Measurements from ENCODE around the gene DARS1. TPM values are rescaled to one million over a fixed set of nuclear protein-coding genes. Genes with fewer than 3 reads are reported as not detected.
A peak's percentile ranks its signal among the peaks of the same experiment; 100 is the strongest.
"Not testable (repeated sequence)": the region's sequence is repeated elsewhere in the genome, so short reads cannot be mapped to it uniquely, and the experiment has no call there.

DARS1 gene
- total and polyA plus RNA-seq, 2 experiments from 2014 or later = 115 to 148 TPM

DNA sequence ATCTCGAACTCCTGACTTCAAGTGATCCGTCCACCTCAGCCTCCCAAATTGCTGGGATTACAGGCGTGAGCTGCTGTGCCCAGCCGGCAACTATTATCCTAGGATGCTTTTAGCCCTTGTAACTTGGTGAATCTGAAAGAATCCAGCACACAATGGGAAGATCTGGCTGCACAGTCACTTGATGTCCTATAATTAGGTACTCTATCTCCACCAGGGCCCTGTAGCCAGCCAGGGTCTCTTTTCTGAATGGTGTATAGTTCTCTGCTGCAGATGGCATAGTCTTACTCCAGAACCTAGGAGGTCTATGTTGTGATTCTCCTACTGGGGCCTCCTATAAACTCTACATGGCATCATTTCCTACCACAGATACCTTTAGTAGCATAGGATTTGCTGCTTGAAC is 95.3 kb downstream of the DARS1 start:
- peaks cover 15% of the 10 kb centered on the region; the same call in 2 of the 3 replicates for H3K36me3 Mint-ChIP-seq (ENCODE audit: low read depth)
- no peak overlapping the region for H3K4me3 Mint-ChIP-seq
- H3K9me2 ChIP-seq (ENCODE audit: insufficient read depth) = peaks cover 16% of the 10 kb centered on the region; the same call in 1 of the 2 replicates
- H3K9me3 Mint-ChIP-seq = peaks cover 15% of the 10 kb centered on the region
- H3K27me3 Mint-ChIP-seq (ENCODE audit: insufficient read depth, low read depth, poor library complexity) = no peaks in the 10 kb centered on the region
- H3K27me3 ChIP-seq (ENCODE audit: insufficient read depth) = no peaks in the 10 kb centered on the region
- H3K36me3 ChIP-seq (ENCODE audit: insufficient read depth) = no peaks in the 10 kb centered on the region
- peaks cover 10% of the 10 kb centered on the region for H3K4me1 ChIP-seq (ENCODE audit: insufficient read depth)
- no peak for ATAC-seq
- H2AFZ ChIP-seq = peak overlapping the region; percentile 28
- DNase-seq (ENCODE audit: low spot score) = no peak
- H3F3A ChIP-seq (replicated peaks; ENCODE audit: low read depth) = 0 out of 2 replicates have a peak, but pooled peaks cover 11% of the 10 kb centered on the region
- no peak overlapping the region for H3K27ac ChIP-seq (ENCODE audit: low read depth)
- H3K4me3 ChIP-seq = no peak overlapping the region
- no peaks in the 10 kb centered on the region for H3K79me2 ChIP-seq (replicated peaks; ENCODE audit: insufficient read depth)
- no peak overlapping the region for H3K27ac Mint-ChIP-seq
- no peak overlapping the region for H3K4me2 ChIP-seq
- TF ChIP-seq ZNF114 (CRISPR knock-in tag; IDR thresholded peaks at IDR 0.05) (no peak), EZH2phosphoT487 (IDR thresholded peaks at IDR 0.05; ENCODE audit: unreplicated experiment) (no peak), STAT1 (IDR thresholded peaks at IDR 0.05; ENCODE audit: unreplicated experiment) (no peak), ZNF462 (CRISPR knock-in tag; IDR thresholded peaks at IDR 0.05) (no peak), ZNF331 (CRISPR knock-in tag; IDR thresholded peaks at IDR 0.05; ENCODE audit: low read depth) (no peak), POLR2AphosphoS5 (IDR thresholded peaks at IDR 0.05; ENCODE audit: low read depth) (no peak), EZH2 (IDR thresholded peaks at IDR 0.05; ENCODE audit: low read depth, unreplicated experiment) (no peak)
- TF ChIP-seq, protein P1, sequence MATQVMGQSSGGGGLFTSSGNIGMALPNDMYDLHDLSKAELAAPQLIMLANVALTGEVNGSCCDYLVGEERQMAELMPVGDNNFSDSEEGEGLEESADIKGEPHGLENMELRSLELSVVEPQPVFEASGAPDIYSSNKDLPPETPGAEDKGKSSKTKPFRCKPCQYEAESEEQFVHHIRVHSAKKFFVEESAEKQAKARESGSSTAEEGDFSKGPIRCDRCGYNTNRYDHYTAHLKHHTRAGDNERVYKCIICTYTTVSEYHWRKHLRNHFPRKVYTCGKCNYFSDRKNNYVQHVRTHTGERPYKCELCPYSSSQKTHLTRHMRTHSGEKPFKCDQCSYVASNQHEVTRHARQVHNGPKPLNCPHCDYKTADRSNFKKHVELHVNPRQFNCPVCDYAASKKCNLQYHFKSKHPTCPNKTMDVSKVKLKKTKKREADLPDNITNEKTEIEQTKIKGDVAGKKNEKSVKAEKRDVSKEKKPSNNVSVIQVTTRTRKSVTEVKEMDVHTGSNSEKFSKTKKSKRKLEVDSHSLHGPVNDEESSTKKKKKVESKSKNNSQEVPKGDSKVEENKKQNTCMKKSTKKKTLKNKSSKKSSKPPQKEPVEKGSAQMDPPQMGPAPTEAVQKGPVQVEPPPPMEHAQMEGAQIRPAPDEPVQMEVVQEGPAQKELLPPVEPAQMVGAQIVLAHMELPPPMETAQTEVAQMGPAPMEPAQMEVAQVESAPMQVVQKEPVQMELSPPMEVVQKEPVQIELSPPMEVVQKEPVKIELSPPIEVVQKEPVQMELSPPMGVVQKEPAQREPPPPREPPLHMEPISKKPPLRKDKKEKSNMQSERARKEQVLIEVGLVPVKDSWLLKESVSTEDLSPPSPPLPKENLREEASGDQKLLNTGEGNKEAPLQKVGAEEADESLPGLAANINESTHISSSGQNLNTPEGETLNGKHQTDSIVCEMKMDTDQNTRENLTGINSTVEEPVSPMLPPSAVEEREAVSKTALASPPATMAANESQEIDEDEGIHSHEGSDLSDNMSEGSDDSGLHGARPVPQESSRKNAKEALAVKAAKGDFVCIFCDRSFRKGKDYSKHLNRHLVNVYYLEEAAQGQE (IDR thresholded peaks at IDR 0.05; ENCODE audit: unreplicated experiment) = no peak
- TF ChIP-seq, protein P2, sequence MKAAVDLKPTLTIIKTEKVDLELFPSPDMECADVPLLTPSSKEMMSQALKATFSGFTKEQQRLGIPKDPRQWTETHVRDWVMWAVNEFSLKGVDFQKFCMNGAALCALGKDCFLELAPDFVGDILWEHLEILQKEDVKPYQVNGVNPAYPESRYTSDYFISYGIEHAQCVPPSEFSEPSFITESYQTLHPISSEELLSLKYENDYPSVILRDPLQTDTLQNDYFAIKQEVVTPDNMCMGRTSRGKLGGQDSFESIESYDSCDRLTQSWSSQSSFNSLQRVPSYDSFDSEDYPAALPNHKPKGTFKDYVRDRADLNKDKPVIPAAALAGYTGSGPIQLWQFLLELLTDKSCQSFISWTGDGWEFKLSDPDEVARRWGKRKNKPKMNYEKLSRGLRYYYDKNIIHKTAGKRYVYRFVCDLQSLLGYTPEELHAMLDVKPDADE (IDR thresholded peaks at IDR 0.05) = no peak
- peaks cover 11% of the 10 kb centered on the region; the same call in 2 of the 3 replicates for H3K4me1 Mint-ChIP-seq
- H4K20me1 ChIP-seq (replicated peaks; ENCODE audit: insufficient read depth) = no peaks in the 10 kb centered on the region

GRCh38 chr2:135888587-135888986 is 96.8 kb downstream of the DARS1 start:
- DNase-seq (ENCODE audit: low spot score); ATAC-seq; H3K27me3 Mint-ChIP-seq (ENCODE audit: insufficient read depth, low read depth, poor library complexity); H3K27me3 ChIP-seq (ENCODE audit: insufficient read depth); H2AFZ ChIP-seq; H3K27ac ChIP-seq (ENCODE audit: low read depth); H3K79me2 ChIP-seq (replicated peaks; ENCODE audit: insufficient read depth); H3K4me1 ChIP-seq (ENCODE audit: insufficient read depth); H3K4me3 ChIP-seq; H4K20me1 ChIP-seq (replicated peaks; ENCODE audit: insufficient read depth); H3K36me3 ChIP-seq (ENCODE audit: insufficient read depth); H3K27ac Mint-ChIP-seq; H3K4me1 Mint-ChIP-seq; H3F3A ChIP-seq (replicated peaks; ENCODE audit: low read depth); H3K4me3 Mint-ChIP-seq; H3K4me2 ChIP-seq: not testable (repeated sequence)
- Mint-ChIP-seq H3K36me3 (ENCODE audit: low read depth) (peaks cover 15% of the 10 kb centered on the region; the same call in 2 of the 3 replicates), H3K9me3 (peaks cover 15% of the 10 kb centered on the region)
- peaks cover 16% of the 10 kb centered on the region; the same call in 1 of the 2 replicates for H3K9me2 ChIP-seq (ENCODE audit: insufficient read depth)

Measured in GM23338 (cell line).